K562 (cell line): ENCODE data around the gene PYGL. TPM values are rescaled to one million over a fixed set of nuclear protein-coding genes. Genes with fewer than 3 reads are reported as not detected.
A peak's percentile ranks its signal among the peaks of the same experiment; 100 is the strongest.

Experiments used
- C11orf30 ChIP-seq: fragments of 450-650 bp; IDR thresholded peaks from 2 replicates; pipeline ENCODE4 v1.6.1; 2016; ENCODE audit warnings: low read depth, mild to moderate bottlenecking
- CHD2 ChIP-seq: IDR thresholded peaks from 2 replicates; pipeline ENCODE4 v1.6.1; 2011; ENCODE audit warnings: low read depth, low read length
- CREM ChIP-seq: IDR thresholded peaks from 2 replicates; pipeline ENCODE4 v1.6.1; 2014; ENCODE audit warnings: antibody characterized with exemption, low read depth
- POLR2AphosphoS5 ChIP-seq: IDR thresholded peaks from 2 replicates; pipeline ENCODE4 v1.6.1; 2011; ENCODE audit warnings: mild to moderate bottlenecking, low read depth, low read length, moderate library complexity; ENCODE audit not compliant: control insufficient read depth, insufficient read depth
- POLR2H ChIP-seq: IDR thresholded peaks from 2 replicates; pipeline ENCODE4 v1.6.1; 2016; ENCODE audit warnings: missing genetic modification characterization, low read depth, mild to moderate bottlenecking, control low read depth, missing compliant biosample characterization, moderate library complexity
- POLR3G ChIP-seq: IDR thresholded peaks from 2 replicates; pipeline ENCODE4 v1.6.1; 2011; ENCODE audit not compliant: insufficient read length, insufficient replicate concordance; ENCODE audit errors: extremely low read depth
- RFX1 ChIP-seq: fragments of 450-650 bp; IDR thresholded peaks from 2 replicates; pipeline ENCODE4 v1.6.1; 2016; ENCODE audit warnings: mild to moderate bottlenecking, moderate library complexity
- SLC30A9 ChIP-seq: fragments of 250-450 bp; sonication (Bioruptor Pico); IDR thresholded peaks from 2 replicates; pipeline ENCODE4 v1.8.0; 2022; ENCODE audit warnings: mild to moderate bottlenecking, moderate library complexity
- SMARCA4 ChIP-seq: fragments of 450-650 bp; IDR thresholded peaks from 2 replicates; pipeline ENCODE4 v1.6.1; 2016
- TAF9B ChIP-seq: fragments of 450-650 bp; IDR thresholded peaks from 2 replicates; pipeline ENCODE4 v1.6.1; 2018; ENCODE audit warnings: mild to moderate bottlenecking; ENCODE audit not compliant: partially characterized antibody
- TCF7L2 ChIP-seq: fragments of 150-350 bp; IDR thresholded peaks from 2 replicates; pipeline ENCODE4 v1.6.1; 2016; ENCODE audit warnings: low read depth, mild to moderate bottlenecking, low read length, moderate library complexity
- ZKSCAN8 ChIP-seq: fragments of 200-800 bp; sonication (Bioruptor generic); IDR thresholded peaks from 2 replicates; pipeline ENCODE4 v1.6.1; 2016; ENCODE audit warnings: missing genetic modification characterization, missing compliant biosample characterization
- ZNF224 ChIP-seq: sonication (generic); formaldehyde crosslinking; IDR thresholded peaks from 2 replicates; pipeline ENCODE4 v1.8.0; 2022; ENCODE audit warnings: mild to moderate bottlenecking, missing genetic modification reagents
- ZNF24 ChIP-seq: fragments of 450-650 bp; IDR thresholded peaks from 2 replicates; pipeline ENCODE4 v1.6.1; 2016
- ZNF407 ChIP-seq: fragments of 450-650 bp; IDR thresholded peaks from 2 replicates; pipeline ENCODE4 v1.6.1; 2016; ENCODE audit warnings: low read depth
- ZNF431 ChIP-seq: sonication (generic); formaldehyde crosslinking; IDR thresholded peaks from 2 replicates; pipeline ENCODE4 v1.8.0; 2022; ENCODE audit warnings: mild to moderate bottlenecking, missing genetic modification reagents
- polyA plus RNA-seq, 8 experiments: library from polyadenylated mRNA; depleted of rRNA in 4 of 8; stranded (reverse) in 5 of 8; unstranded in 3 of 8; fragments of >200 nt; fragmentation: Nextera tagmentation in 2 of 8; fragmentation: Illumina TruSeq in 1 of 8; extraction: Ambion mirVana in 2 of 8; extraction: Trizol in 1 of 8; gene quantifications; 2 replicates each; pipeline versions ENCODE4 v1.2.1 to v1.2.3, GENCODE V29; 2011 to 2014; ENCODE audit warnings: inconsistent platforms in 1 of 8, missing spikeins in 1 of 8
- total RNA-seq, 7 experiments: library from RNA; depleted of rRNA in 6 of 7; stranded (reverse); fragments of >200 nt in 6 of 7; fragmentation: Illumina TruSeq in 2 of 7; extraction: Trizol in 2 of 7; gene quantifications; 2 replicates each; pipeline versions ENCODE4 v1.2.1 to v1.2.3, GENCODE V29; 2011 to 2021; ENCODE audit warnings: low replicate concordance in 1 of 7
- TF ChIP-seq, protein P1 (sequence below), 2 experiments: fragments of 450-650 bp in 1 of 2; sonication (generic) in 1 of 2; formaldehyde crosslinking; conservative IDR thresholded peaks; 2 replicates each; pipeline versions ENCODE4 v1.4.0 to v1.8.1; 2020 to 2022; ENCODE audit warnings: mild to moderate bottlenecking in 1 of 2, missing genetic modification reagents in 1 of 2
- TF ChIP-seq, protein P2 (sequence below): fragments of 450-650 bp; formaldehyde crosslinking; IDR thresholded peaks from 2 replicates; pipeline ENCODE4 v1.4.0; 2020; ENCODE audit warnings: mild to moderate bottlenecking, mixed read lengths
- TF ChIP-seq, protein P3 (sequence below): fragments of 450-650 bp; IDR thresholded peaks from 2 replicates; pipeline ENCODE4 v1.6.1; 2016; ENCODE audit warnings: low read depth, mild to moderate bottlenecking, moderate library complexity

Gene PYGL
- total and polyA plus RNA-seq, 9 of the 15 experiments (the other 6 are each of a cell fraction or from before 2014, with no cell fraction given) = 3.5 to 17.9 (median 13.1) TPM

- no peak for TF ChIP-seq POLR2AphosphoS5
- TF ChIP-seq SLC30A9 = no peak
- TF ChIP-seq TCF7L2 = no peak
- TF ChIP-seq, protein P1, sequence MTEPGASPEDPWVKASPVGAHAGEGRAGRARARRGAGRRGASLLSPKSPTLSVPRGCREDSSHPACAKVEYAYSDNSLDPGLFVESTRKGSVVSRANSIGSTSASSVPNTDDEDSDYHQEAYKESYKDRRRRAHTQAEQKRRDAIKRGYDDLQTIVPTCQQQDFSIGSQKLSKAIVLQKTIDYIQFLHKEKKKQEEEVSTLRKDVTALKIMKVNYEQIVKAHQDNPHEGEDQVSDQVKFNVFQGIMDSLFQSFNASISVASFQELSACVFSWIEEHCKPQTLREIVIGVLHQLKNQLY (CRISPR knock-in tag; conservative IDR thresholded peaks at IDR 0.05) = no peak
- TF ChIP-seq CHD2 = no peak
- no peak for TF ChIP-seq ZNF431
- no peak for TF ChIP-seq RFX1
- TF ChIP-seq TAF9B = no peak
- no peak for TF ChIP-seq POLR3G
- TF ChIP-seq ZNF224 (CRISPR knock-in tag) = no peak
- TF ChIP-seq, protein P2, sequence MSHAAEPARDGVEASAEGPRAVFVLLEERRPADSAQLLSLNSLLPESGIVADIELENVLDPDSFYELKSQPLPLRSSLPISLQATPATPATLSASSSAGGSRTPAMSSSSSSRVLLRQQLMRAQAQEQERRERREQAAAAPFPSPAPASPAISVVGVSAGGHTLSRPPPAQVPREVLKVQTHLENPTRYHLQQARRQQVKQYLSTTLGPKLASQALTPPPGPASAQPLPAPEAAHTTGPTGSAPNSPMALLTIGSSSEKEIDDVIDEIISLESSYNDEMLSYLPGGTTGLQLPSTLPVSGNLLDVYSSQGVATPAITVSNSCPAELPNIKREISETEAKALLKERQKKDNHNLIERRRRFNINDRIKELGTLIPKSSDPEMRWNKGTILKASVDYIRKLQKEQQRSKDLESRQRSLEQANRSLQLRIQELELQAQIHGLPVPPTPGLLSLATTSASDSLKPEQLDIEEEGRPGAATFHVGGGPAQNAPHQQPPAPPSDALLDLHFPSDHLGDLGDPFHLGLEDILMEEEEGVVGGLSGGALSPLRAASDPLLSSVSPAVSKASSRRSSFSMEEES (CRISPR knock-in tag) = no peak
- TF ChIP-seq C11orf30 = peak; percentile 46; the same call in 1 of the 2 replicates
- TF ChIP-seq CREM = peak; percentile 52; the same call in 1 of the 2 replicates
- no peak for TF ChIP-seq ZNF407
- no peak for TF ChIP-seq ZKSCAN8 (CRISPR knock-in tag)
- TF ChIP-seq, protein P3, sequence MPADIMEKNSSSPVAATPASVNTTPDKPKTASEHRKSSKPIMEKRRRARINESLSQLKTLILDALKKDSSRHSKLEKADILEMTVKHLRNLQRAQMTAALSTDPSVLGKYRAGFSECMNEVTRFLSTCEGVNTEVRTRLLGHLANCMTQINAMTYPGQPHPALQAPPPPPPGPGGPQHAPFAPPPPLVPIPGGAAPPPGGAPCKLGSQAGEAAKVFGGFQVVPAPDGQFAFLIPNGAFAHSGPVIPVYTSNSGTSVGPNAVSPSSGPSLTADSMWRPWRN = no peak
- TF ChIP-seq SMARCA4 = peak; percentile 89
- TF ChIP-seq ZNF24 = peak; percentile 96
- no peak for TF ChIP-seq POLR2H
These were observed 11.2 kb upstream of the PYGL start (continued) for GRCh38 chr14:50955373-50956043.
